GM18520 (cell line): ENCODE data around the gene PPFIA3.
"Not testable (repeated sequence)": the region's sequence is repeated elsewhere in the genome, so short reads cannot be mapped to it uniquely, and the experiment has no call there.

Experiments used
- ATAC-seq: cut with Tn5 transposase; IDR thresholded peaks from one replicate; pipeline ENCODE4 v1.9.1; 2021; ENCODE audit not compliant: unreplicated experiment

PPFIA3 gene

GRCh38 chr19:49119411-49120324, at the start of gene PPFIA3:
Gene PPFIA3 (plus strand): TSS chr19:49119544. CDS start chr19:49127874, 8,330 bp downstream.
- ATAC-seq = no peak

- no peak for ATAC-seq
Observed at GRCh38 chr19:49070416-49070815, 48.9 kb upstream of the PPFIA3 start.

- no peak for ATAC-seq
Observed at GRCh38 chr19:49071860-49072547, 47.3 kb upstream of the PPFIA3 start.

- no peak for ATAC-seq
Observed at GRCh38 chr19:49073514-49074378, 45.6 kb upstream of the PPFIA3 start.

- ATAC-seq = not testable (repeated sequence)
Observed at GRCh38 chr19:49074869-49075268, 44.5 kb upstream of the PPFIA3 start.

- ATAC-seq = no peak
Observed at GRCh38 chr19:49080392-49080791, 39.0 kb upstream of the PPFIA3 start.

GRCh38 chr19:49081273-49081672, 38.1 kb upstream of the PPFIA3 start:
- no peak for ATAC-seq

- ATAC-seq = no peak
Observed at GRCh38 chr19:49084206-49085019, 34.9 kb upstream of the PPFIA3 start.

- peak; percentile 78 for ATAC-seq
Observed at GRCh38 chr19:49085020-49085867, 34.1 kb upstream of the PPFIA3 start, which contains the start of gene SNRNP70. Gene SNRNP70 (plus strand): TSS chr19:49085451. CDS start chr19:49086415, 964 bp downstream.

- no peak for ATAC-seq
Observed at GRCh38 chr19:49085868-49086232, 33.5 kb upstream of the PPFIA3 start.

- ATAC-seq = no peak
Observed at GRCh38 chr19:49086296-49086695, 33.0 kb upstream of the PPFIA3 start.

- ATAC-seq = no peak
Observed at GRCh38 chr19:49091391-49092038, 27.8 kb upstream of the PPFIA3 start.

GRCh38 chr19:49092686-49093085, 26.7 kb upstream of the PPFIA3 start:
- no peak for ATAC-seq

- no peak for ATAC-seq
Observed at GRCh38 chr19:49094505-49095482, 24.6 kb upstream of the PPFIA3 start.

- no peak for ATAC-seq
Observed at GRCh38 chr19:49097453-49098288, 21.7 kb upstream of the PPFIA3 start.

GRCh38 chr19:49098795-49099194, 20.5 kb upstream of the PPFIA3 start:
- ATAC-seq = no peak

GRCh38 chr19:49101160-49101559, 18.2 kb upstream of the PPFIA3 start:
- no peak for ATAC-seq
